Loucy (cell line): ENCODE data around the gene IGDCC3.

ENCODE experiments used
- H2AFZ ChIP-seq: fragments of 200-600 bp; sonication (generic); 2 replicates; pipeline ENCODE4 v1.6.0; 2016; ENCODE audit warnings: antibody characterized with exemption, mild to moderate bottlenecking, low read length, moderate library complexity
- H3F3A ChIP-seq: fragments of 200-600 bp; 2 replicates; pipeline ENCODE4 v1.6.0; 2016; ENCODE audit warnings: antibody characterized with exemption, low read depth, mild to moderate bottlenecking
- H3K27me3 ChIP-seq: fragments of 200-600 bp; sonication (generic); 2 replicates; pipeline ENCODE4 v1.6.1; 2014; ENCODE audit warnings: low read length, mild to moderate bottlenecking; ENCODE audit not compliant: insufficient read depth, poor library complexity, severe bottlenecking
- H3K36me3 ChIP-seq: fragments of 200-600 bp; sonication (generic); 2 replicates; pipeline ENCODE4 v1.6.1; 2016; ENCODE audit warnings: low read length; ENCODE audit not compliant: insufficient read depth
- H3K4me1 ChIP-seq: fragments of 200-600 bp; sonication (generic); 2 replicates; pipeline ENCODE4 v1.5.1; 2014; ENCODE audit warnings: low read length, mild to moderate bottlenecking; ENCODE audit not compliant: insufficient read depth, poor library complexity, severe bottlenecking
- H3K4me2 ChIP-seq: fragments of 200-600 bp; sonication (generic); 2 replicates; pipeline ENCODE4 v1.6.0; 2014; ENCODE audit warnings: antibody characterized with exemption, low read length, low read depth, mild to moderate bottlenecking; ENCODE audit not compliant: poor library complexity, severe bottlenecking
- H3K4me3 ChIP-seq: fragments of 200-600 bp; sonication (generic); 2 replicates; pipeline ENCODE4 v1.5.1; 2014; ENCODE audit warnings: low read length, mild to moderate bottlenecking, mixed read lengths; ENCODE audit not compliant: poor library complexity, severe bottlenecking
- H3K79me2 ChIP-seq: fragments of 200-600 bp; sonication (generic); 2 replicates; pipeline ENCODE4 v1.6.1; 2014; ENCODE audit warnings: low read length; ENCODE audit not compliant: insufficient read depth
- H3K9ac ChIP-seq: fragments of 200-600 bp; sonication (generic); 2 replicates; pipeline ENCODE4 v1.6.0; 2014; ENCODE audit warnings: mild to moderate bottlenecking, low read depth, low read length, moderate library complexity; ENCODE audit not compliant: poor library complexity, severe bottlenecking
- H3K9me2 ChIP-seq: fragments of 200-600 bp; sonication (generic); replicated peaks from 2 replicates; pipeline ENCODE4 v1.6.1; 2016; ENCODE audit warnings: low read depth, low read length, mixed read lengths
- H3K9me3 ChIP-seq: fragments of 200-600 bp; sonication (generic); 2 replicates; pipeline ENCODE4 v1.6.1; 2014; ENCODE audit warnings: mild to moderate bottlenecking, antibody characterized with exemption, low read length, low read depth; ENCODE audit not compliant: insufficient read depth
- H4K20me1 ChIP-seq: fragments of 200-600 bp; sonication (generic); 2 replicates; pipeline ENCODE4 v1.6.0; 2014; ENCODE audit warnings: antibody characterized with exemption, low read length, mild to moderate bottlenecking; ENCODE audit not compliant: insufficient read depth, poor library complexity, severe bottlenecking
- CTCF ChIP-seq: fragments of 200-600 bp; sonication (generic); conservative IDR thresholded peaks from 2 replicates; pipeline ENCODE4 v1.5.1; 2014; ENCODE audit warnings: mild to moderate bottlenecking, antibody characterized with exemption, low read length
- EZH2phosphoT487 ChIP-seq: fragments of 200-600 bp; IDR thresholded peaks from 2 replicates; pipeline ENCODE4 v1.6.1; 2018; ENCODE audit warnings: antibody characterized with exemption, mild to moderate bottlenecking, moderate library complexity, borderline replicate concordance

Gene IGDCC3

GRCh38 chr15:65326117-65326526 is 51.7 kb downstream of the IGDCC3 start:
- no peak overlapping the region for H3K9ac ChIP-seq
- no peak overlapping the region for H2AFZ ChIP-seq
- H3K27me3 ChIP-seq: no peaks in the 10 kb centered on the region
- H3K9me2 ChIP-seq: no peaks in the 10 kb centered on the region
- no peaks in the 10 kb centered on the region for H4K20me1 ChIP-seq
- H3K79me2 ChIP-seq: no peaks in the 10 kb centered on the region
- H3K4me1 ChIP-seq: no peaks in the 10 kb centered on the region
- H3K4me2 ChIP-seq: no peak overlapping the region
- no peak overlapping the region for H3K4me3 ChIP-seq
- TF ChIP-seq EZH2phosphoT487 (no peak), CTCF (no peak)
- no peaks in the 10 kb centered on the region for H3K9me3 ChIP-seq
- no peaks in the 10 kb centered on the region for H3F3A ChIP-seq
- no peaks in the 10 kb centered on the region for H3K36me3 ChIP-seq

GRCh38 chr15:65323071-65323511 is 54.7 kb downstream of the IGDCC3 start:
- H3F3A ChIP-seq: no peaks in the 10 kb centered on the region
- no peak overlapping the region for H2AFZ ChIP-seq
- no peak overlapping the region for H3K4me3 ChIP-seq
- H3K4me2 ChIP-seq: no peak overlapping the region
- no peaks in the 10 kb centered on the region for H4K20me1 ChIP-seq
- no peaks in the 10 kb centered on the region for H3K4me1 ChIP-seq
- no peak overlapping the region for H3K9ac ChIP-seq
- H3K36me3 ChIP-seq: no peaks in the 10 kb centered on the region
- no peaks in the 10 kb centered on the region for H3K9me2 ChIP-seq
- no peaks in the 10 kb centered on the region for H3K9me3 ChIP-seq
- no peaks in the 10 kb centered on the region for H3K79me2 ChIP-seq
- no peaks in the 10 kb centered on the region for H3K27me3 ChIP-seq
- TF ChIP-seq EZH2phosphoT487: no peak
- no peak for TF ChIP-seq CTCF

- Histone ChIP-seq H3K9ac (no peak overlapping the region), H3K4me1 (no peaks in the 10 kb centered on the region), H3F3A (no peaks in the 10 kb centered on the region), H3K27me3 (no peaks in the 10 kb centered on the region), H3K9me2 (no peaks in the 10 kb centered on the region), H3K4me2 (no peak overlapping the region), H2AFZ (peak overlapping the region; percentile 14; the same call in 1 of the 2 replicates), H3K9me3 (no peaks in the 10 kb centered on the region), H4K20me1 (no peaks in the 10 kb centered on the region), H3K4me3 (no peak overlapping the region), H3K36me3 (no peaks in the 10 kb centered on the region), H3K79me2 (no peaks in the 10 kb centered on the region)
- TF ChIP-seq CTCF: peak; percentile 89
- no peak for TF ChIP-seq EZH2phosphoT487
These were observed 58.9 kb downstream of the IGDCC3 start for GRCh38 chr15:65318870-65319356.
